HL-60/S4 (cell line): ENCODE results near the gene MVK.
"Not testable (repeated sequence)": the region's sequence is repeated elsewhere in the genome, so short reads cannot be mapped to it uniquely, and the experiment has no call there.

ENCODE experiments used
- in situ Hi-C: fragments of 300-500 bp; cut with MboI; formaldehyde crosslinking; loops from 2 replicates; pipeline ENCODE4 v1.14.3; 2022; ENCODE audit warnings: low sequenced_read_pairs

Gene MVK

DNA sequence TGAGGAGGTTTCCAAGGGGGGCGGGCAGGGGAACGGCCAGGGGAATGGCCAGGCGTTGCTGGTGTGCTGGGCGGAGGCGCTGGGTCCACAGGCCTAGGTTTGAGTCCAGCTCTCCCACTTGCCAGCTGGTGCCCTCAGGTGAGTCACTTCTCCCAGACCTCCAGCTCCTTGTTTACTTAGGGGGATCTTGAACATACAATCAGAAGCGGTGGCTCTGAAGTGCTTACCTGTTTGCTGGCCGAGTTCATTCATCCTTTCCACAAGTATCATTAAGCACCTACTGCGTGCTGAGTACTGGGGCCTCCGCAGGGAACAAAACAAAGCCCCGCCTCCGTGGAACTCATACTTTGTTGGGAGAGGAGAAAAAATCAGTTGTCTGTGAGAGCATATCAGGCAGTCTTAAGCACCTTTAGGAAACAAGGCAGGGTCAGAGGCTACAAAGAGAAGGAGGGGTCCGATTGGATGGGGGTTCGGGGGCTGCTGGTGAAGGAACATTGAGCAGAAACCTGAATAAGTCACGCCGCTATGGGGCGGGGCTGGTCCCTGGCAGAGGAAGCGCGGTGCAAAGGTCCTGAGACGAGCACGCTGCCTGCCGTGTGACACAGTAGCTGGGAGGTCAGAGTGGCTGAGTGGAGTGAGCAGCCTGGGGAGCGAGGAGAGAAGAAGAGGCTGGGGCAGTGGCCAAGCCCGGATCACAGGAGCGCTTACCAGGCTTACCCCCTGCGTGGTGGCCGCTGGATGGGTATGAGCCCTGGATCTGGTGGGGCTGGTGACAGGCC, 15.1 kb downstream of the MVK start:
- in situ Hi-C loops = no loop called here

DNA sequence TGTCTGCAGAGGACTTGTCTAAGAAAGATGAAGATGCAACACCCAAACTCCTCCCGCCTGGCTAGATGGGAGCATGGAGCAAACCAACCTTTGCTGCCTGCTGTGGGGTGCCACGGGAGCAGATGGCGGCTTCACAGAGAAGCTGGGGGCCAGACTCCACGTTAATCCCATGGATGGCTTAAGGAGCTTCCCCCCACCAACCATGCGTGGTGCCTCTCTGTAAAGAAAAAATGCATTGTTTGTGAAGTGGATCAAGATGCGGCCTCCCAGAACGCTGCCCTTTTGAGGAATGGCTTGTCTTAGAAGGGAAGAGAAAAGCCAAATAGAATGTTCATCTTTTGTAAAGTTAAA, 15.6 kb downstream of the MVK start:
- in situ Hi-C loops = no loop called here

DNA sequence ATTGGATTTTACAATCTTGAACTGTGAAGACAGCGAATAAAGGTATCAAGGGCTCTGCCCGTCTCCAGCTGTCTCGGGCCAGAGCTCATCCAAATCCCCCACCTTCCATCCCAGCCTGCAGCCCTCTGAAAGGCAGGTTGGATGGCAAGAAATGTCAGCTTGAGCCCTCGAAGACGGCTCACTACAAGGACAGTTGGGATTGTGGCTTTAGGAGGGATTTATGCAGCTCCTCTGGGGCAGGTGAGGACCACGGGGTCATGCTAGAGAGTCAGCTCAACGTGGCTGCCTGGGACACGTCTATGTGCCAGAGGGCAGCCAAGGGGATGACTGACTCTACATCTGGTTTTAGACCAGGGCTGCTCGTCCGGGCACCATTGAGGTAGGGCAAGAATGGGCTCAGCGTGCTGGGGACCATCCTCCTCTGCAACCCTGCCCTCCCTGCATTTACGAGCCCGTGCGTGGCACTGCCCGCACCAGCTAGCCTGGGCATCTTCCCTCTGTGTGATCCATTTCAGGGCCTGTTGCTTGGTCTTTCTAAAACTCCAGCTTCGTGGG, 16.2 kb downstream of the MVK start:
- in situ Hi-C loops = no loop called here

DNA sequence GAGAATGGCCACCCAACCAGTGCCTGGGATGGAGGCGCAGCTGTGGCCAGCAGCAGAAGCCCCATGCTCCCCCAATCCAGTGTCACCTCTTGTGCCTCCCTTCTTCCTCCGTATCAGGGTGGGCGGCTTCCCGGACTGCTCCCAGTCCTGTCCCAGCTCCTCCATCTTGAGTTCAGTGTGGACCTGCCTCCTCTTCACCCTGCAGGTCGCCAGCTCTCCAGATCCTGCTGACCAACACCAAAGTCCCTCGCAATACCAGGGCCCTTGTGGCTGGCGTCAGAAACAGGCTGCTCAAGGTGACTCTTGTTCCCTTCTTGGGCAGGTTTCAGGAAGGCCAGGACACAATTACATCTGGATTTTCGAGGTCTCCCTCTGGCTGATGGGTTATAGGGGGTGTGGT, 17.0 kb downstream of the MVK start:
- in situ Hi-C loops = no loop called here

DNA sequence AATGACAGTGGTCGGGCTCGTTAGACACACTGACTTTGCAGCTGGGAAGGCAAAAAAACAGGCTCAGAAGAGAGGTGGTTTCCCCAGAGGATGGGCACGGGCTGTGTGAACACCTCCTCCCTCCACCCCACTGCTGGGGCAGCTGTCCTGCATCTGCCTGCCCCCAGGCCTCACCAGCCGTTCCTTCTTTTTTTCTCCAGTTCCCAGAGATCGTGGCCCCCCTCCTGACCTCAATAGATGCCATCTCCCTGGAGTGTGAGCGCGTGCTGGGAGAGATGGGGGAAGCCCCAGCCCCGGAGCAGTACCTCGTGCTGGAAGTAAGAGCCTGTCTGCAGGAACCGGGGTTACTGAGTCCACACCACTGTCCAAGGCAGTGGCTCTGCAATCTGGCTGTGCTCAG, 17.4 kb downstream of the MVK start:
- in situ Hi-C loops = no loop called here

DNA sequence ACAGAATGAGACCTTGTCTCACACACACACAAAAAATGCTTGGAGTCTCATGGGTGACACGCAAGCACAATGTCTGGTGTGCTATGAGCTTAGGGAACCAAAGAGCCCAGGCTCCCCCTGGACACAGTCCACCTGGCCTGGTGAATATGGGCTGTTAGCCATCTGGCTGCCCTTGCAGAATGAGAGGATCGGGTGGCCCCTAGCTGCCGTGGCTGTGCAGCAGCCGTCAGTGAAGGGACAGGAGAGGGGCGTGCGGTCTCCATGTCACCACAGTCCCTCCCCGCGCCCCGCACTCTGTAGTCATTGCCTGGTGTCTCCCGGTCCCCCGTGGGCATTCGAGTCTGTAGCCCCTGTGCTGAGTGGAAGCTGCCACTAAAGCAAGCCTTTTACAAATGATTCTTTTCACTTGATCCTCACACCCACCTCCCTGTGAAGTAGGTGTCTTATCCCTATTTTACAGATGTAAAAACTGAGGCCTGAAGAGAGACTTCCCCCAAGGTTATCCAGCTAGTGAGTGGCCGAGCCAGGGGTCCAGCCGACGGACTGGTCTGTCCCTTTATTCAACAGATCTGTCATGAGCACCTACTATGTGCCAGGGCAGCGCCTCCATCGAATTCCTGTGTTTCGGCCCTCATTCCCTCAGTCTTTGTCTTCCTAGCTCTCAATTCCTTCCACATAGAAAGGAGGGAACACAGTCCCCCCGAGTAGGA, 18.8 kb downstream of the MVK start:
- in situ Hi-C loops = no loop called here

DNA sequence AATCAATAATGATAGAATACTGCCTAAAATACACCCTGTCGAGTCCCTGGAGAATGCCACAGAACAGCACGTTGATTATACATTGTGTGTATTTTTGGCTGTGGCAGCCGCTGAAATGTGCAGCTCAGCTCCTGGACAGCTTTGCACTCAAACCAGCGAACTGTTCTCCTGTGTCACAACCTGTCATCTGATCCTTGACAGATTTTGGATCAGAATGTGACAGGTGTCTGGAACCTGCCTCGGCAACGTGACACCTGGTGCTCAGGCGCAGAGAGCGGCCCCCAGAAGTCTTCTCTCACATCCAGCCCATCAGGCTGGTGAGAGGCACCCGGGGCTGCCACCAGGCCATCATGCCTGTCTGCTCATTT, 19.3 kb downstream of the MVK start:
- in situ Hi-C loops = no loop called here

DNA sequence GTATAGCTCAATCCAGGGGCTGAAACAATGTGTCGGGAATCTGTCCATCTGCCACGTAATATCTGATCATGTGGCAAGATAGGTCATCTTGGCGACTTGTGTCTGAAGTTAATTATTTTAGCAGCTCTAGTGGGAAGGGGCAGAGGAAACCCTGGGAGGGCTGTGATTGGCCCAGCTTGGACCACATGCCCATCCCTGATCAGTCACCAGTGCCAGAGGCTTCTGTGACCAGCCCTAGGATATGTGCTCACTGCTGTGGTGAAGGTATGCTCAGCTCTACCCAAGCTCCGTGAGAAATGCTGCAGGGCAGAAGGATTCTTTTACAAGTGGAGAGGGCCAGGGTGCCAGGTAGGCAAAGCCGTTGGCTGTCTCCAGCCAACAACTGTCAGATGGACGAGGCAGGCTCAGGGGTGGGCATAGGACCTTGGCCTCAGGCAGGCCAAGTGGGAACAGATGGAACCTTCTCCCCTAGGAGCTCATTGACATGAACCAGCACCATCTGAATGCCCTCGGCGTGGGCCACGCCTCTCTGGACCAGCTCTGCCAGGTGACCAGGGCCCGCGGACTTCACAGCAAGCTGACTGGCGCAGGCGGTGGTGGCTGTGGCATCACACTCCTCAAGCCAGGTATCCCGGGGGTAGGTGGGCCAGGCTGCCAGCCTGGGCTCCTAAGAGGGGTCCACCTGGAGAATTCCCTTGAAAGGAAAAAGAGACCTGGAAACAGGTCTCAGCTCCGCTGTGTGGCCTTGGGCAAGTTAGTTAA, 21.1 kb downstream of the MVK start:
- in situ Hi-C loops = no loop called here

DNA sequence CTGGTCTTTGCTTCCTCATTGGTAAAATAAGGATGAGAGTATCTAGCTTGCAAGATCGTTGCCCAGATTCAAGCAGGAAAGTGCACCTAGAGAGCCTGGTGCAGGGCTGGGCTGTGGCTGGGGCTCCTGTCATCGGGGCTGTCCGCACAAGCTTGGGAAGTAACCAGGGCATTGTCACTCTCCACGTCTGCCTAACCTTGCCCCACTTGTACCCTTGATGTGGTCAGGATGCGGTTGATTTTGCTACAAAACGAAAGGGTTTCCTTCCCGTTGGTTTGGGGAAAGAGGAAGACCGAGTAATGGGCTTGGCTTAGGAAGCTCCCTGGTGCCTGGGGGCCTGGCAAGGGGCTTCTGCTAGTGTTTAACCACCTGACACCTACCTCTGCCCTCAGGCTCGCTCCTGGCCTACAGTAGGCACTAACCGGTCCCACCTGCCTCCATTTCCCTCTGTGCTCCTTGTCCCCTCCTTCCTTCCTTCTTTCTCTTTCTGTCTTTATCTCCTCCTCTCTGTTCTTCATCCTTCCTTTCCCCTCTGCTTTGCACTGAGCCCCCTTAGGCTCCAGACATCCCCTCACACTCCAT, 21.8 kb downstream of the MVK start:
- in situ Hi-C loops = no loop called here

DNA sequence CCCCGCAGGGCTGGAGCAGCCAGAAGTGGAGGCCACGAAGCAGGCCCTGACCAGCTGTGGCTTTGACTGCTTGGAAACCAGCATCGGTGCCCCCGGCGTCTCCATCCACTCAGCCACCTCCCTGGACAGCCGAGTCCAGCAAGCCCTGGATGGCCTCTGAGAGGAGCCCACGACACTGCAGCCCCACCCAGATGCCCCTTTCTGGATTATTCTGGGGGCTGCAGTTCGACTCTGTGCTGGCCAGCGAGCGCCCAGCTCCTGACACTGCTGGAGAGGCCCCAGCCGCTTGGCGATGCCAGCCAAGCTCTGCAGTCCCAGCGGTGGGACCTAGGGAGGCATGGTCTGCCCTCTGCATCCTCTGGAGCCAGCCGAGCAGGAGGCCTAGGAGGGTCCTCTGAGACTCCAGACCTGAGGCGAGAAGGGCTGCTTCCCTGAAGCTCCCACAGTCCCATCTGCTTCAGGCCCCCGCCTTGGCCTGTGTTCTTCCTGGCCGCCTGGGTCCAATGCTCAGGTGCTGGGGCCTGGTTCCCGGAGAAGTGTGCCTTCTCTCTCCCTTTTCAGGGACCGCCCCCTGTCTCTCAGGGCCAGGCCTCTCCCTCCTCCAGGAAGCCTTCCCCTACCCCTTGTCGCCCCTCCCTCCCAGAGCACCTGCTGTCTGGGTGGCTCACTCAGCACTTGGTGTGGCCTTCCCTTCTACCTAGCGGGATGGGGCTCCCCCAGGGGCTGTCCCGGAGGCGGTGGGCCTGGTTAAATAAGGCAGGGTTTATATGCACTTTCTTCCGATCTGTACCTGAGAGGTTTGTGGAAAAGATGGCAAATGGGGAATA, 23.0 kb downstream of the MVK start:
- in situ Hi-C loops = no loop called here

DNA sequence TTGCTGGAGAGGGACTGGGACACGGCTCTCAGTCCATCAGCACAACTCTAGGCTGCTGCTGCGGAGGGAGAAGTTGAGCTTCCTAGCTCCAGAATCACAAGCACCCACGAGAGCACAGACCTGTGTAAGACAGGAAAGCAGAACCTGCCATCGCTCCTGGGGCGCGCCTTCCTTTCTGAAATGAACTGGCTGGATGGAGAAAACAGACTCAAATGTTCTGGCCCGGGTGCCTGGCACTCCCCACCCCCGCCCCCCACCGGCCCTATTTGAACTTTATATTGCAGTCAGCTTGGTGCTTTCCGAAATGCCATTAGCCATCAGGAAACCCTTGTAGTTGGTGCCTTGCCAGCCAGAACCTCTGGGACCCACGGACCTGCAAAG, 23.8 kb downstream of the MVK start:
- in situ Hi-C loops = no loop called here

DNA sequence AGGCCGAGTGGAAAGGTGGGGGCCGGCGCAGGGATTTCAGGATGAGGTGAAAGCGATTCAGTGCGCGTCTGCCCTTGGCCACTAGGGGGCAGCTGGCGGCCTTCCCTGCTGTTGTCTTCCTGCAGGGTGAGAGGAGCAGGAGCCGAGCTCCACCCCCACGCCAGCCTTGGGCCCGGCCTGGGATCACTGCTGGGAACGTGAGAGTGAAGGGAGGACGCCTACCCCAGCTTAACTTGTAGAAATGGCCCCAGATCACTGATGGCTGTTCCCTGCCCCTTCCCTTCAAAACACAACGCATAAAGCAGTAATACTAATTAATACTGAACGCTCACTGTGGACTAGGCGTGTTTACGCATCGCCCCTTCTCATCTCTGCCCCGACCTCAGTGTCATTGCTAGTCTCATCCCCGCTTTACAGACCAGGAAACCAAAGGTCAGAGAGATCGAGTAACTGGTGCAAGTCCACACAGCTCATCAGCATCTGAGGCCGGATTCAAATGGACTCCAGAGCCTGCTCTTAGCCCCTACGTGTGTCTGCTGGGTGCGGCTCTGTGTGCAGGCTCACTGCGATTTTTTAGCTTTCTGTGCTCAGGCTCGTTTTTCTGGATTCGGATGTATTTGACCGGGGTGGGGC, 24.3 kb downstream of the MVK start:
- in situ Hi-C loops = no loop called here

DNA sequence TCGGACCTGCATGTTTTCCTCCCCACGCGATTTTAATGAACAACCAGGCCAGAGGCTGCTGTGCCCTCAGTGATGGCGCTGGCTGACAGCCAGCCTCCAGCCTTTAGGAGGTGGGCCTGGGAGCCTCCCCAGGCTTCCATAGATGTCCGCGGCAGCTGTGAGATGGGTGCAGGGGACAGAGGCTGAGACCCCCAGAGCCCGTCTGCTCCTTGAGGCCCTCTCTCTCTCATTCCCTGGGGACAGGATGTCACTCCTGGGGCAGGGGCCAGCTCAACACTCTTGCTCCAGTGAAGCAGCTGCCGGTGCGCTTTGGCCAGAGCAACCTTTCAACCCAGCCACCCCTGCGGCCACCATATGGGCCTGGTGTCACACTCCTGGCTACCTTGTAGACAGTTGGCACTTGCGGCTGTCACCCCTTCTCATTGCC, 24.8 kb downstream of the MVK start:
- in situ Hi-C loops = no loop called here

DNA sequence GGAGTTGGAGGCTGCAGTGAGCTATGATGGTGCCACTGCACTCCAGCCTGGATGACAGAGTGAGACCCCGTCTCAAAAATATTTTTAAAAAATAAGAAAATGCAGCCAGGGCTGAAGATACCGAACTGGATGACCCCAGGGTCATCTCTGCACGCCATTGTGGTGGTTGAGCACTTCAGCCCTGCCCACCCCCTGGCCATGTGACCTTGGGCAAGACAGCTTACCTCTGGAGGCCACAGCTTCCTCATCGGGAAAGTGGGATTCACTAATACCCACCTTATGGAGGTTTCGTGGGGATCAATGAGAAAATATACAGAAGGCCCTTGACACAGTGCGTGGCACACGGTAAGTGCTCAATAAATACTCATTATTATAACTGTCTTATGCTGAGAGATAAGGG, 25.5 kb downstream of the MVK start:
- in situ Hi-C loops = no loop called here

DNA sequence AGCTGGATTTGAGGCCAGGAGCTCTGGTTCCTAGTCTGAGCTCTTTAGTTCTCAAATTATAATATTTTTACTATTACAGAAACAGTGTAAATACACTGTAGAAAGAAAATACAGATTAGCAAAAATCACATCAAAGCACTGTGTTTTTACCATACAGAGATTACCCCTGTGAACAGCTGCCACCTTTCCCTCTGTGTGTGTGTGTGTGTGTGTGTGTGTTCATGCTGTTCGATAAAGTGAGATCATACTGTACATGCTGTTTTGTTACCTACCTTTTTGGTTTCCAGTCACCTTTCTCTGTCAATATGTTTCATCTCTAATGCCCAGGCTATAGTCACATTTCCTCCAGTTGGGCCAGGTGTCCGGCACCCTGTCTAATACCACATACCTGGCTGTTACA, 26.9 kb downstream of the MVK start:
- in situ Hi-C loops = no loop called here

DNA sequence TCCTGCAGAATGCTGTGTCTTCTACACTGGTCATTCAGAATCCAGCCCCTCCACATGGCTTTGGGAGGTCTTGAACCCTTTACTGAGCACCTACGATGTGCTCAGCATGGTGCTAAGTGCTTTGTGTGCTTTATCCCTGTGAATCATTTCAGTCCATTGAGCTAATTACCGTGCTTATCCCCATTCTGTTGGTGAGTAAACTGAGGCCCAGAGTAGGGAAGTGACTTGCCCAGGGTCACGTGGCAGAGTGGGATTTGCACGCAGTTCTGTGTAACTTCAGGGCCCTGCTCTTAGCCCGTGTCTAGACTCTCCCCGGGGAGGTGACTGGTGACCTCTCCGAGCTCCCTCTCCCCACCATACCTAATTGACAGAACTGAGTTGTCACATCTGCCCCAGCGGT, 27.4 kb downstream of the MVK start:
- in situ Hi-C loops = no loop called here

DNA sequence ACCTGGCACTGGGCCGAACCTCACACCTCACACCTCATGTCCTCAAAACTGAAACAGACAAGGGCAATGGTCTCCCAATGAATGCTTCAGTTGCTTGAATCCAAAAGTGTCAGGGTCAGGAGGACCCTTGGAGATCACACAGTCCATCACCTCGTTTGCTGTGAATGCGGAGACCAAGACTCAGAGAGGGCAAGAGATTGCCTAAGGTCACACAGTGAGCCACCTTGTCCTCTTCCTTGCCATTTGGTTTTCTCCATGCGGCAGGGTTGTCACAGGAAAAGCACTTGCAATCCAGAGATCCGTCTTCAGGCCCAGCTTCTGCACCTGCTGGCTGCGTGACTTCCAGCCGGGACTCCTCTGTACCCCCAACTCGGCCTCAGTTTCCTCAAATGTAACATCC, 28.0 kb downstream of the MVK start:
- in situ Hi-C loops = no loop called here

DNA sequence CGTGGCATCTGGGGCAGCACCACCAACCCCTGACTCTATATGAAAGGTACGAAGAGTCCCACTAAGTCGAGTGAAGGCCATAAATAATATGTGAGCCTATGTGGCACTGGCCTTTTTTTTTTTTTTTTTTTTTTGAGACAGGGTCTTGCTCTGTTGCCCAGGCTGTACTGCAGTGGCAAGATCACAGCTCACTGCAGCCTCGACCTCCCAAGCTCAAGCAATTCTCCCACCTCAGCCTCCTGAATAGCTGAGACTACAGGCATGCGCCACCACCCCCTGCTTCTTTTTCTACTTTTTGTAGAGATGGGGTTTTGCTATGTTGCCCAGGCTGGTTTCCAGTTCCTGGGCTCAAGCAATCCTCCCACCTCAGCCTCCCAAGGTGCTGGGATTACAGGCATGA, 28.5 kb downstream of the MVK start:
- in situ Hi-C loops = not testable (repeated sequence)

DNA sequence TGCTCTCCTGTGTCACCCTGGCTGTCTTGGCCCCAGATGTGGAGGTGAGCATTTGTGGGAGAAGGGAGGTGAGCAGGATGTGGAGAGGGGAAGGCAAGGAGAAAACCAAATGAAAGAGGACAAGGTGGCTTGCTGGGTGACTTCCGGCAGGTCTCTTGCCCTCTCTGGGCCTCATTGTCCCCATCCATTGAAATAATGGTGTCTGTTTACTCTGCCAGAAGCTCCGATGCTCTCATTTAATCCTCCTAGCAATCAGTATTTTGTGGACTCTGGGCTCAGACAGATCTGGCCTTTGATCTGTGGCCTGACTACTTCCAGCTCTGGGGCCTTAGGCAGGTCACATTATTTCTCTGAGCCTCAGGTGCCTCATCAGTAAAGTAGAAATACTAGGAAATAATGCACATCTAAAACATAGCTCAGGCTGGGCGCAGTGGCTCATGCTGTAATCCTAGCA, 30.6 kb downstream of the MVK start:
- in situ Hi-C loops = no loop called here

DNA sequence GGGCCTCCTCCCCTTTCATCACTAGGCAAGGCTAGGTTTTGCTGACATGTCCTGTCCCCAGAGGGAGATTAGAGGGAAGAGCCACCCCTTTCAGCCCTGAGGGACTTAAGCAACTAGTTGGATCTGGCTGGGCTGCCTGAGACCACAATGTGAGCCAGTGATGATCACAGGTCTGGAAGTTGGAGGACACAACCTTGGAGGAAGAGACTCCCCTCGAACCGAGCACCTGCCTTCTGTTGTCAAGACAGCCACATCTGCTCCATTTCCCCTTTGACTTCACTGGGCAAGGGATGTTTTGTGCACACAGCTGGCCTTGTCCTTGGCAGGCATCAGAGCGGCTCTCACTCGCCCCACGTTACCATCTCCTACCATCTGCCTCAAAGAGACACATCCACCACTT, 31.4 kb downstream of the MVK start:
- in situ Hi-C loops = no loop called here
